Measurements from ENCODE around the gene MLST8. TPM values are rescaled to one million over a fixed set of nuclear protein-coding genes. Genes with fewer than 3 reads are reported as not detected.

The MLST8 gene
- total RNA-seq, 3 donors from 2014 or later, result 25.5 to 30.9 (median 29.8) TPM

GRCh38 chr16:2242598-2242997 lies 37.3 kb downstream of the MLST8 start:
- ATAC-seq, result no peak
- no peaks in the 10 kb centered on the region for H3K9me3 ChIP-seq
- no peak overlapping the region for H3K4me3 ChIP-seq
- DNase-seq, result no peak
- peaks cover 3% of the 10 kb centered on the region for H3K36me3 ChIP-seq (ENCODE audit: low read depth)
- H3K4me1 ChIP-seq (ENCODE audit: low read depth), result peaks cover 3% of the 10 kb centered on the region
- intact Hi-C loops (cut with DNase I, micrococcal nuclease), result no loop called here
- TF ChIP-seq, protein P1, sequence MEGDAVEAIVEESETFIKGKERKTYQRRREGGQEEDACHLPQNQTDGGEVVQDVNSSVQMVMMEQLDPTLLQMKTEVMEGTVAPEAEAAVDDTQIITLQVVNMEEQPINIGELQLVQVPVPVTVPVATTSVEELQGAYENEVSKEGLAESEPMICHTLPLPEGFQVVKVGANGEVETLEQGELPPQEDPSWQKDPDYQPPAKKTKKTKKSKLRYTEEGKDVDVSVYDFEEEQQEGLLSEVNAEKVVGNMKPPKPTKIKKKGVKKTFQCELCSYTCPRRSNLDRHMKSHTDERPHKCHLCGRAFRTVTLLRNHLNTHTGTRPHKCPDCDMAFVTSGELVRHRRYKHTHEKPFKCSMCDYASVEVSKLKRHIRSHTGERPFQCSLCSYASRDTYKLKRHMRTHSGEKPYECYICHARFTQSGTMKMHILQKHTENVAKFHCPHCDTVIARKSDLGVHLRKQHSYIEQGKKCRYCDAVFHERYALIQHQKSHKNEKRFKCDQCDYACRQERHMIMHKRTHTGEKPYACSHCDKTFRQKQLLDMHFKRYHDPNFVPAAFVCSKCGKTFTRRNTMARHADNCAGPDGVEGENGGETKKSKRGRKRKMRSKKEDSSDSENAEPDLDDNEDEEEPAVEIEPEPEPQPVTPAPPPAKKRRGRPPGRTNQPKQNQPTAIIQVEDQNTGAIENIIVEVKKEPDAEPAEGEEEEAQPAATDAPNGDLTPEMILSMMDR (IDR thresholded peaks at IDR 0.05), result no peak

DNA sequence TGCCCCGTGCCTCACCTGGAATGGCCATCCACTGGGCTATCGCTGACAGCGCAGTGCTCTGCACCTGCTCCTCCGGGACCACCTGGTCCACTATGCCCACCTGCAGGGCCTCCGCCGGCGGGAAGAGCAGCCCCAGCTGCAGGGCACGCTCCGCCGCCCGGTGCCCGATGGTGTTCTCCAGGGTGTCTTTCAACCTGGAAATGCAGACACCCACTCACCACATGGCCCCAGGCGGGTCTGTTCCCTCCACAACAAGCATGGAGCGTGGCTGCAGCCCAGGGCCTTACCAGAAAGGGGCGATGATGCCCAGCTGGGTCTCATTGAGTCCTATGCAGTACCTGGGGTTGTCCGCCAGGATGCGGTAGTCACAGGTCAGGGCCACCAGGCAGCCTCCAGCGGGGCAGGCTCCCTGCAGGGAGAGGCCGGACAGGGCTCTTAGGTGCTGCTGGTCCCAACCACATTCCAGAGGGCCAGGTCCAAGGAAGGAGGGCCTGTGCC lies 37.8 kb downstream of the MLST8 start:
- peak; percentile 4 for ATAC-seq
- Histone ChIP-seq H3K9me3 (no peaks in the 10 kb centered on the region), H3K36me3 (ENCODE audit: low read depth) (peaks cover 3% of the 10 kb centered on the region), H3K4me3 (no peak overlapping the region), H3K4me1 (ENCODE audit: low read depth) (no peaks in the 10 kb centered on the region)
- TF ChIP-seq, protein P1 (IDR thresholded peaks at IDR 0.05), result no peak
- intact Hi-C loops (cut with DNase I, micrococcal nuclease), result no loop called here
- DNase-seq, result no peak

- TF ChIP-seq, protein P1 (IDR thresholded peaks at IDR 0.05), result no peak
- Histone ChIP-seq H3K9me3 (no peaks in the 10 kb centered on the region), H3K36me3 (ENCODE audit: low read depth) (peaks cover 3% of the 10 kb centered on the region), H3K4me3 (no peak overlapping the region), H3K4me1 (ENCODE audit: low read depth) (no peaks in the 10 kb centered on the region)
- intact Hi-C loops (cut with DNase I, micrococcal nuclease), result no loop called here
- DNase-seq (no peak), ATAC-seq (no peak)
These were observed 38.5 kb downstream of the MLST8 start for GRCh38 chr16:2243781-2244180.

DNA sequence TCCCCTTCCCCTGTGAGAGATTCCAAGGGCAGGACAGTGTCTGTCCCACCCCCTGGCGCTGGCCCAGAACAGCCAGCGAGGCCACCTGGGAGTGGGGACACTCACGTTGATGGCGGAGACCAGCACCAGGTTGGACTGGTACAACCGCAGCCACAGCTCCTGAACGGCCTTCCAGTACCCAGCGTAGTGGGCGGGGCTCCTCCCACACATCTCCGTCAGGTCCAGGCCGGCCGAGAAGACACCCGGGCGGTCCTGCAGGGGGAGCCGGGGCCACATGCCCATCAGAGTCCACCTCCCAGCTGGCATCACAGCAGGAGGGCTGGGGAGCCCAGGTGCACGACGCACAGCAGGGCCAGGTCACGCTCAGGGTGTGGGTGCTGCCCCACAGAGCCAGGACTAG lies 39.0 kb downstream of the MLST8 start:
- DNase-seq, result peak in 1 of 3 donors; percentile 41
- Histone ChIP-seq H3K4me1 (ENCODE audit: low read depth) (peaks cover 2% of the 10 kb centered on the region), H3K4me3 (no peak overlapping the region), H3K9me3 (no peaks in the 10 kb centered on the region), H3K36me3 (ENCODE audit: low read depth) (peaks cover 3% of the 10 kb centered on the region)
- ATAC-seq, result no peak
- intact Hi-C loops (cut with DNase I, micrococcal nuclease), result no loop called here
- TF ChIP-seq, protein P1 (IDR thresholded peaks at IDR 0.05), result no peak

- Histone ChIP-seq H3K4me3 (no peak overlapping the region), H3K9me3 (no peaks in the 10 kb centered on the region), H3K4me1 (ENCODE audit: low read depth) (peaks cover 2% of the 10 kb centered on the region), H3K36me3 (ENCODE audit: low read depth) (peaks cover 3% of the 10 kb centered on the region)
- DNase-seq (no peak), ATAC-seq (no peak)
- intact Hi-C loops (cut with DNase I, micrococcal nuclease), result no loop called here
- TF ChIP-seq, protein P1 (IDR thresholded peaks at IDR 0.05), result no peak
These were observed 39.9 kb downstream of the MLST8 start for GRCh38 chr16:2244926-2245795.

All from mucosa of descending colon (tissue), 3 donors.